CD4-positive, alpha-beta T cell treated with Interleukin-2 at 100 ng/mL for 4 hours (primary cell): ENCODE data around the gene HPD.

ENCODE experiments used
- DNase-seq: peaks from one replicate; pipeline ENCODE4 v3.0.0-alpha.2; 2020; ENCODE audit warnings: low spot score

Gene HPD

DNA sequence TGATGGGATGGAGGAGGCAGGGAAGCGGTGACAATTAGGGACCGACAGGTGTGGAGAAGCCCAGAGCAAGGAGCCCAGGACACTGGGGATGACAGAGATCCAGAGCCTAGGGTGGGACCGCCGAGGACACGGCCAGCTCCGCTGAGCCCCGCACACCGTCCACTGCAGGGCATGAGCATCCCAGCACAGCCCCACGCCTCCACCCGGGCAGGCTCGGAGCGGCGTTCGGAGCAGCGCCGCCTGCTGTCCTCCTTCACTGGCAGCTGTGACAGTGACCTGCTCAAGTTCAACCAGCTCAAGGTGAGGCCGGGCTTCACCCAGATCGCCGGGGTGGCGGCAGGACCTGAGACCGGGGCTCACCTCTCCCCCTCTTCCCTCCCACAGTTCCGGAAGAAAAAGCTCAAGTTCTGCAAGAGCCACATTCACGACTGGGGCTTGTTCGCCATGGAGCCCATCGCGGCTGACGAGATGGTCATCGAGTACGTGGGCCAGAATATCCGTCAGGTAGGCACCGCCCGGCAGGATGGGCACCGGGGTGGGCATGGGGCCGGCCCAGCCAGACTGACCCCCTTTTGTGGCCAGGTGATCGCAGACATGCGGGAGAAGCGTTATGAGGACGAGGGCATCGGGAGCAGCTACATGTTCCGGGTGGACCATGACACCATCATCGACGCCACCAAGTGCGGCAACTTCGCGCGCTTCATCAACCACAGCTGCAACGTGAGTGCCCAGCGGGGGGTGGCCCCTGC is 31.1 kb downstream of the HPD start:
- no peak for DNase-seq

DNA sequence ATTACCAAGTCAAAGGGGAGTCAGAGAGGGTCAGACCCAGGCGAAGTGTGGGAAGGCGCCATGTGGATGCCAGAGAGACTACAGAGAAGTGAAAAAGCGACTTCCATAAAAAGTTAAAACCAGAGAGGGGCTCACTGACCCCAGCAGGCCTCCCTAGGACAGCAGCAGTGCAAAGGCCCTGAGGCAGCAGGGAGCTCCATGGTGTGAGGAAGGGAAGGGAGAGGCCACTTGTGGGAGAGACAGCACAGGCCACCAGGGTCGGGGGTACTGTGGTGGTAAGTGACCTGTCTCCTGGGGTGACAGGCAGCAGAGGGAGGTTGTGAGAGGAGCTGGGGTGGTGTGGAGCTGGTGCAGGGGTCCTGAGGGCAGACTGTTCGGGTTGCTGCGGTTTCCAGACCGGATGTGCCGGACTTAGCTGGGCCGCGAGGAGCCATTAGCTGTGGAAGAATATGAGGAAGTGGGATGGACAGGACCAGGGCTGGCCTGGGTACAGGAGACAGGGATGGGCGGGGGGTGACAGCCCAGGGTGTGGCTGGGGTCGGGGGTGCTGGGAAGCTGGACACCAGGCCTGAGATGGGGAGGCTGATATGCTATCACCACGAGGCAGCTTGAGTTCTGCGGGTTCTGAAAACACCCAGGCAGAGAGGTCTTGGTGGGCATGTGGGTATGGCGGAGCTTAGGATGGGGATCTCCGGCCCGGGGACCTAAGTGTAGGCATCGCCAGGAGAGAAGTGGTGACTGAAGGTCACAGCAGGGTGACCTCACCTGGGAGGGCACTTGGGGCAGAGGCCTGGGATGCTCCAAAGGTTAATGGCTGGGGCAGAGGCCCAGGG is 32.1 kb downstream of the HPD start:
- no peak for DNase-seq

DNA sequence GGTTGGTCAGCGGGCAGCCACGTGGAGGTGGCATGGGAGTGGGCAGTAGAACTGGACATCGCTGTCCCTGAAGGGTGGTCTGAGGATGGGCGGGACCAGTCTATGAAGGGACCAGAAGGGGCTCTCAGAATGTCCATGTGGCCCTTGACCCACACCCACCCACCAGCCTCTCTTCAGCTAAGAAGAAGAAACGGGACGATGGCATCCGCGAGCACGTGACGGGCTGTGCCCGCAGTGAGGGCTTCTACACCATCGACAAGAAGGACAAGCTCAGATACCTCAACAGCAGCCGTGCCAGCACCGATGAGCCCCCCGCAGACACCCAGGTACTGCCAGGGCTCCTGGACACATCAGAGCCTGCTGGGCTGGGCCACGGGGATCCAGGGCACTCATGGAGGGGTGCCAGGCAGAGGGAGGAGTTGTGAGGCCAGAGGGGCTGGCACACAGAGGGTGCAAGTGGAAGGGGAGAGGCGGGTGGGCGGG is 33.6 kb downstream of the HPD start:
- no peak for DNase-seq

DNA sequence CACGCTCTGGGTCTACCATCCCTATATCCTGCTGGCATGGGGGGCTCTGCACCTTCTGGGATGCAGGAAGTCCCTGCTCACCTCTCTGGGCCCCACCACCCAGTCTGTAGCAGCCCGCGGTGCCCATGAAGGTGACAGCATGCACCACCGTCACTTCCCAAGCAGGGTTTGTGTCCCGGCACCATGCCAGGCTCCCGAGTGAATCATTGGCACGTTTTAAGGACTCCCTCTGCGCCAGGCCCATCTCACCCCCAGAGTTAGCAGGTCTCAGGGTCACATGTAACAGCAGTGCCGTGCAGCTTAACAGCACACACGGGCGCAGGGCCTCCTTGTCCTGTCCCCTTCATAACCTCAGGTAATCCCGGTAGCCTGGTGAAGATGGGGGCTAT is 34.9 kb downstream of the HPD start:
- no peak for DNase-seq

DNA sequence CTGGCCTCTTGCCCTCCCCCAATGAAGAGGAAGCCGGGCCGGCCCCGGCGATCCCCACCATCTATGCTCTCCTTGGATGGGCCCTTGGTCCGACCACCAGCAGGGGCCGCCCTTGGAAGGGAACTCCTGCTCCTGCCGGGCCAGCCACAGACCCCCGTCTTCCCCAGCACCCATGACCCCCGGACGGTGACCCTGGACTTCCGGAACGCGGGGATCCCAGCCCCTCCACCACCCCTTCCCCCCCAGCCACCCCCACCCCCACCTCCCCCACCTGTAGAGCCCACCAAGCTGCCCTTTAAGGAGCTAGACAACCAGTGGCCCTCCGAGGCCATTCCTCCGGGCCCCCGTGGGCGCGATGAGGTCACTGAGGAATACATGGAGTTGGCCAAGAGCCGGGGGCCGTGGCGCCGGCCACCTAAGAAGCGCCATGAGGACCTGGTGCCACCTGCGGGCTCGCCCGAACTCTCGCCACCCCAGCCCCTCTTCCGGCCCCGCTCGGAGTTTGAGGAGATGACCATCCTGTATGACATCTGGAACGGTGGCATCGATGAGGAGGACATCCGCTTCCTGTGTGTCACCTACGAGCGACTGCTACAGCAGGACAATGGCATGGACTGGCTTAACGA is 35.4 kb downstream of the HPD start:
- DNase-seq, result no peak

DNA sequence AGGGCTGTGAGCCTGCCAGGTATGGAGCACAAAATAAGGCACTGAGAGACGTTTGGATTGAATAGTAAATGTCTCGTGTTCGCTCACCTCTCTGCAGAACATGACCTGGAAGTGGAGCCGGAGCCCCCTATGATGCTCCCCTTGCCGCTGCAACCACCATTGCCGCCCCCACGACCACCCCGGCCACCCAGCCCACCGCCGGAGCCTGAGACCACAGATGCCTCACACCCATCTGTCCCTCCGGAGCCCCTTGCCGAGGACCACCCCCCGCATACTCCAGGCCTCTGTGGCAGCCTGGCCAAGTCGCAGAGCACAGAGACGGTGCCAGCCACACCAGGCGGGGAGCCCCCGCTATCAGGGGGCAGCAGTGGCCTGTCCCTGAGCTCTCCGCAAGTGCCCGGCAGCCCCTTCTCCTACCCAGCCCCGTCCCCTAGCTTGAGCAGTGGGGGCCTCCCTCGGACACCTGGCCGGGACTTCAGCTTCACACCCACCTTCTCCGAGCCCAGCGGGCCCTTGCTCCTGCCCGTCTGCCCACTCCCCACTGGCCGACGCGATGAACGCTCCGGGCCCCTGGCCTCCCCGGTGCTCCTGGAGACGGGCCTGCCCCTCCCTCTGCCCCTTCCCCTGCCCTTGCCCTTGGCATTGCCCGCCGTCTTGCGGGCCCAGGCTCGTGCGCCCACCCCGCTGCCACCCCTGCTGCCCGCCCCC is 36.1 kb downstream of the HPD start:
- DNase-seq, result no peak

DNA sequence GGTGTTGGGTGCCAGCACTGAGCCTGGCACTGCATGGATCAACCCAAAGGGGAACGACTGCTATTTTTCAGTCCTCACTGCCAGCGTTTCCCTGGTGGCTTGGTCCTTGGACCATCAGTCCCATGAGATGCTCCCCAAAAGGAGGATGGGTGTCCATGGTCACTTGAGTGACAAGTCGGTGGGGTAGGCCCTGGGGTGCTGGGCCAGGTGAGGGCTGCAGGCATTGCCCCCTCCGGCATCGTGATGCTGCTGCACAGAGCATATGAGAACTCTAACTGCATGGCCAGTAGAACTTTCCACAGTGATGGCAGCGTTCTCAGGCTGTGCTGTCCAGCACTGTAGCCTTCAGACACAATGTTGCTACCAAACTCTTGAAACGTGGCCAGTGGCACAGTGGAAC is 38.6 kb downstream of the HPD start:
- DNase-seq, result no peak

DNA sequence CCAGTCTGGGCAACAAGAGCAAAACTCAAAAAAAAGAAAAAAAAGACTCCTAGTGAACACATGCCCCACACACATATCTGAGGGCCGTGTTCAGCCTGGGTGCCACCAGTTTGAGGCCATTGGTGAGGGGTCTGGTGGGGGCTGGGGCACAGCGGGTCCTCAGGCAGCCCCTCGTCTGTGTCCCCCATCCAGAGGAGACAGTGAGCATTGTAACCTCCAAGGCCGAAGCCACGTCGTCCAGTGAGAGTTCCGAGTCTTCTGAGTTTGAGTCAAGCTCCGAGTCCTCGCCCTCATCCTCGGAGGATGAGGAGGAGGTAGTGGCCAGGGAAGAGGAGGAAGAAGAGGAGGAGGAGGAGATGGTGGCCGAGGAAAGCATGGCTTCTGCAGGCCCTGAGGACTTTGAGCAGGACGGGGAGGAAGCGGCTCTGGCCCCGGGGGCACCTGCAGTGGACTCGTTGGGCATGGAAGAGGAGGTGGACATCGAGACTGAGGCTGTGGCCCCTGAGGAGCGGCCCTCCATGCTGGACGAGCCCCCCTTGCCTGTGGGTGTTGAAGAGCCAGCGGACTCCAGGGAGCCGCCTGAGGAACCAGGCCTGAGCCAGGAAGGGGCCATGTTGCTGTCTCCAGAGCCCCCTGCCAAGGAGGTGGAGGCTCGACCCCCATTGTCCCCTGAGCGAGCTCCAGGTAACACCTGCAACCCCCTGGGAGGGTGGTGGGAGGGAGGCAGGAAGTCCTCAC is 39.3 kb downstream of the HPD start:
- DNase-seq, result no peak

DNA sequence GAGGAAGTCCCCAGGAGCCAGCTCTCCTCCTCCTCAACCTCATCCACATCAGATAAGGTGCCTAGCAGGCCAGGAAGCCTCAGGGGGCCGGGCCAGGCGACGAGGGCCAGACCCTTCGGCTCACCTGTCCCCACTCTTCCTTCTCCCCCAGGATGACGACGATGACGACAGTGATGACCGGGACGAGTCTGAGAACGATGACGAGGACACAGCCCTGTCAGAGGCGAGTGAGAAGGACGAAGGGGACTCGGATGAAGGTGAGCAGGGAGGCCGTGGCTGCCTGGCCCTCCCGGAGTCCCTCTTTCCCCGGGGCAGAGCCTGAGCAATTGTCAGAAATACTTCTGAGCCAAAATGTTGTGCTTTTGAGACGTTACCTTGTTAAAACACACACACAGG is 41.0 kb downstream of the HPD start:
- no peak for DNase-seq

DNA sequence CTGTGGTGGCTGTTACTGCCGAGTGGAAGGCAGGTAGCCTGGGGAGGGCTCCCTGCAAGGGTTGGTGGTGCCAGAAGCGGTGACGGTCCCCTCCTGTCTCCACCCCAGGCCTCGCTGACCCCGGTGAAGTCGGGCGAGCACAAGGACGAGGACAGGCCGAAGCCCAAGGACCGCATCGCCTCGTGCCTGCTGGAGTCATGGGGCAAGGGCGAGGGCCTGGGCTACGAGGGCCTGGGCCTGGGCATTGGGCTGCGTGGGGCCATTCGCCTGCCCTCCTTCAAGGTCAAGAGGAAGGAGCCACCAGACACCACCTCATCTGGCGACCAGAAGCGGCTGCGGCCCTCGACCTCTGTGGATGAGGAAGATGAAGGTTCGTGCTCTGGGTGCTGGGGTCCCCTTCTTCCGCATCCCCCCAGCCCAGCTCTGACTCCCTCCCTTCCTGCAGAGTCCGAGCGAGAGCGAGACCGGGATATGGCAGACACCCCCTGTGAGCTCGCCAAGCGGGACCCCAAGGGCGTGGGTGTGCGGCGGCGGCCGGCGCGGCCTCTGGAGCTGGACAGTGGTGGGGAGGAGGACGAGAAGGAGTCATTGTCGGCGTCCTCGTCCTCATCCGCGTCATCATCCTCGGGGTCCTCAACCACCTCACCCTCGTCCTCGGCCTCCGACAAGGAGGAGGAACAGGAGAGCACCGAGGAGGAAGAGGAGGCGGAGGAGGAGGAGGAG is 41.6 kb downstream of the HPD start:
- no peak for DNase-seq

DNA sequence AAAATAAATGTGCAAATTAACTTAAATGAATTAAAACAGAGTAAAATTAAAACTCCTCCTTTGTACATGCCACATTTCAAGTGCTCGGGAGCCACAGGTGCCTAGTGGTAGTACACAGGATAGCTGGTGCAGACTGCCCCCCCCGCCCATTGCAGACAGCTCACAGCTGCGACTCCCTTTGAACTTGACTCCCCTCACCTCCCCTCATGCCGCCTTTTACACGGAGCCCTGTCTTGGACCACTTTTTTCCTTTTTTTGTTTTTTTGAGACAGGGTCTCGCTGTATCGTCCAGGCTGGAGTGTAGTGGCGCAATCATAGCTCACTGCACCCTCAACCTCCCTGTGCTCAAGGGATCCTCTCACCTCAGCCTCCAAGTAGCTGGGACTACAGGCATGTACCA is 43.4 kb downstream of the HPD start:
- no peak for DNase-seq

DNA sequence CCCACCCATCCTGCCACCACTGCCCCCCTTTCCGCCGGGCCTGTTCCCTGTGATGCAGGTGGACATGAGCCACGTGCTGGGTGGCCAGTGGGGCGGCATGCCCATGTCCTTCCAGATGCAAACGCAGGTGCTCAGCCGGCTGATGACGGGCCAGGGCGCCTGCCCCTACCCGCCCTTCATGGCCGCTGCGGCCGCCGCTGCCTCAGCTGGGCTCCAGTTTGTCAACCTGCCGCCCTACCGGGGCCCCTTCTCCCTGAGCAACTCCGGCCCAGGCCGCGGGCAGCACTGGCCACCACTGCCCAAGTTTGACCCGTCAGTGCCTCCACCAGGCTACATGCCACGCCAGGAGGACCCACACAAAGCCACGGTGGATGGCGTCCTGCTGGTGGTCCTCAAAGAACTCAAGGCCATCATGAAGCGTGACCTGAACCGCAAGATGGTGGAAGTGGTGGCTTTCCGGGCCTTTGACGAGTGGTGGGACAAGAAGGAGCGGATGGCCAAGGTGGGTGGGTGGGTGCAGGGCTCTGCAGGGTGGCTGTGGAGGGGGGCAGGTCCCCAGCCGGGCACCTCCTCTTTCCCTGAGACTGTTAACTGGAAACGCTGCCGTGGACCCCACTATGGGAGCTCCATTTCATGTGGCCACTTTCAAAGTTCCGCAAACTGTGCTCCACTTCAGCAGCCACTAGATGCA is 44.1 kb downstream of the HPD start:
- DNase-seq, result no peak

DNA sequence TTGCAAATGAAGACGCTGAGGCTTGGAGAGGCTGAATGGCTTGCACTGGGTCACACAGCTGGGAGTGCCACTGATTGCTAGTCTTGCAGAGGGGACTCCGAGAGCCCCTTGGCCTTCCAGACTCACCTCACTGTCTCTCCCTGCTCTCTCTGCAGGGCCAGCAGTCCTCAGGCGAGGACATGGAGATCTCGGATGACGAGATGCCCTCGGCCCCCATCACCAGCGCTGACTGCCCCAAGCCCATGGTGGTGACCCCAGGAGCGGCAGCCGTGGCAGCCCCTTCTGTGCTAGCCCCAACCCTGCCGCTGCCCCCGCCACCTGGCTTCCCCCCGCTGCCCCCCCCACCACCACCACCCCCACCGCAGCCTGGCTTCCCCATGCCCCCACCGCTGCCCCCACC is 44.7 kb downstream of the HPD start:
- no peak for DNase-seq

DNA sequence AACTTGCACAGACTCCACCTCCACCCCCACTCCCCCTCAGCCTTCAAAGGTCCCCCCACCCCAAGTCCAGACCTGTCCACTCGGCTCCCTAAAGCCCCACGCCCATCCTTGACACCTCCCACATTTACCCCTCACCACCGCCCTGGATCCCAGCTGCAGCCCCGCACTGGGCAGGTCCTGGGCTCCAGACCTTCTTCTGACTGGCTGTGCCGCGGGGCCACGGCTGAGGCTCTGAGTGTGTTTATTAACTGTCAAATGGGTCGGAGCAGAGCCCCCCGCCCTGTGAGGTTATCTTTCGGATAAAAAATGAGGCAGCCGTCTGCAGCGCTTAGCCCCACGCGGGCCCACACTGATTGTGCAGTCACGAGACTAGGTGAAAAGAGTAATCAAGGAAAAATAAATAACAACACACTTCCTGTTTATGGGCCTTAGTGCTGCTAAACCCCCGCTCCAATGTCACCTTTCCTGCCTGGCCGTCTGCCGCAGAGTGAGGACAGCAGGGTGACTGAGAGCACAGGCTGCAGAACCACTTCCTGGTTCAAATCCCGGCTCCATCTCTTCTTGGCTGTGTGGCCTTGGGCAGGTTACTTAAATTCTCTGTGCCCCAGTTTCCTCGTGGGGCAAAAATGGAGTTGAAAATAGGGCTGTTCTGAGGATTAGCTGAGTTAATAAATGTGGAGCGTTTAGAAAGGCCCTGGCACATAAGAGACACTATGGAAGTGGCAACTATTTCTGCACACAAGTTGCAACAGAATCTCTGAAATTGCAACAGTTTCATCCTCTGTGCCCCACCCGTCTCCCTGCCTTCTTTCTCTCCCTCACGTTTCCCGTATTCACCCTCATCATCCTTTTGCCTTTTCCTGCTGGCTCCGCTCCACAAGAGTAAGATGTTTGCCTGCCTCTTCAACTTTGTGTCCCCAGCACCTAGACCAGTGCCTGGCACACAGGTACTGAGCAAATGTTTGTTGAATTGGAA is 45.5 kb downstream of the HPD start:
- DNase-seq, result no peak

DNA sequence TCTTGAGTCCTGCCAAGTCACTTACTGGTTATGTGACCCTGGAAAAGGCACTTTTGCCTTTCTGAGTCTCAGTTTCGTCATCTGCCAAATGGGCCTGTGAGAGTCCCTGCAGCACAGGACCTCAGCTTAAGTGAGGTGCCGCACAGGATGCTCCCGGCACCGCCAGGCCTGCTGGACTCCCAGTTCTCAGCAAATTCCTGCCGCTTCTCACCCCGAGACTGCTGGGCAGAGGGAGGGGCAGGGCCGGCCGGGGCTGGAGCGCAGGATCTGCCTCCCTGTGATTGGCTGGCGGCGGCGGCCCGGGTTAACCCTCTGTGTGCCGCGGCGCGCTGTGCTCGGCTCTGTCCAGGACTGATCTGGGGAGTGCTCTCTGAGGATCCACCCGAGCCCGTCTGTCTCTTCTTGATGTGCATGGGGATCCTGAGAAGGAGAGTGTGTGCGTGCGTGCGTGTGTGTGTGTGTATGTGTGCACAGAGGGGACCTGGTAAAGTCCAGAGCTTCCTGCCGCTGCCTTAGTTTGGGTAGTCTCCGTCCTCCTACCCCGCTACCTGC is 46.3 kb downstream of the HPD start:
- DNase-seq, result no peak

DNA sequence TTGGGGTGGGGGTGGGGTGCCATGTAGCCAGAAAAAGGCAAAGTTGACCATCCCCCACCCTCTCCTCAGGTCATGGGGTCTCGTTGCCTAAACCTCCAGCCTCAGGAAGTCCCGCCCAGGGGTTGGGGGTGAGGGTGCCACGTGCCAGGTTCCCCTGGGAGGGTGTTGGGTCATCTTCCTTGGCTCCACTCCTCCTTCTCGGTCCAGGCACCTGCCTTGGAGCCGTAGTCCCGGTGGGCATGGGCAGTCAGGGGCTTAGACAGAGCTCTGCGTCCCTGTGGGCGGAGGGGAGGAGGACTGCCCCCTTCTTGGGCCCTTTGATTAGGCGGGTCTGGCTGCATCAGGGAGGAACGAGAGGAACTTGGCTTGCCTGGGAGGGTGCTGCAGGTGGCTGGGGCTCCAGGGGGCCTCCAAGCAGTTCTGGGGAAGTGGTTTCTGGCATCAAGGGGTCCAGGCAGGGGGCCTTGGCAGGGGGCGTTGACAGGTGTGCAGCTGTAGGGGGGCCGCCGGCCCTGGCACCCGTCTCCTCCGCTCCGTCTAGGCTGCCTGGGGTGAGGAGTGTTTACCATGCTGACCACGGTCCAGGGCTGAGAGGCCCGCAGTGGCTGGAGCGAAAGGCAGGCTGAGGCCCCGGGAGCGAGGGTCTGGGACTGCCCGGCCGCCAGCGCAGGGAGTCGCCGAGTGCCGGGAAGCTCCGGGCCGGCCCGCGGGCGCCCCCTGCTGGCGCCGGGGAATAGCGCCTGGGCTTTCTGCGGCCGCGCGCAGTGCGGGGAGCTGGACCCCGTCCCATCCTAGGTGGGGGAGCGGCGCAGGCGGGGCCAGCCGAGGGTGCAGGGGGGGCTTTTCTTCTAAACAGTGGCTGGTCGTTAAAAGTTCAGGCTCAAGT is 47.0 kb downstream of the HPD start:
- peak; percentile 63 for DNase-seq

DNA sequence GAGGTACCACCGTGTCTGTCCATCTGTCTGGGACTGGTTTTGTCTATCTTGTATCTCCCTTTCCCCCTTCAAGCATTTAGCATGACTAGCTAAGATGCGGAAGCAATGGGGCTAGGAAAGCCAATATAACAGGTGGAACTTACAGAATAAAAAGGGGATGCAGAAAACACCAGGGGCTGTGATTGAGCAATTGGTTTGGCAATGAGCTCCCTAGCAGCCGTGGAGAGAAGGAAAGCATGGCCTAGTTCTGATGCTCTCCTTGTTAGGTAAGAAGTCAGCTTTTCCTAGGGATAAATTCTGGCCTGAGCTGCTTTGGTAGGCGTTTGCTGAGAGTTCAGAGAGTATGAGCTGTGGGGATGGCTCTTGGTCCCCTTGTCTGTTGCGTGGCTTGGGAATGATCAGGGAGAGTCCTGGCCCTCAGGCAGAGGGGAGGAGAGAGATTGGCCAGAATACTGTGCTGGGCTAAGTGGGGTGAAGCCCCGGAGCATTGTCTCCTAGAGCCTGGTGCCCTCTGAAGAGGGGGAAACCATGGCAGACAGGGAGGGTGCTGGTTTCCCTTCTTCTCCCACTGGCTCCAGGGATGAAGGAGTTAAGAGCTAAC is 47.7 kb downstream of the HPD start:
- DNase-seq, result no peak
